IMR-90 (cell line): ENCODE results near the gene MMAB. TPM values are rescaled to one million over a fixed set of nuclear protein-coding genes. Genes with fewer than 3 reads are reported as not detected.

Experiments used
- ATAC-seq: fragments of 200-7000 bp; cut with Tn5 transposase; 2 replicates; pipeline ENCODE4 v1.9.1; 2020; ENCODE audit warnings: low read depth, mild to moderate bottlenecking, moderate library complexity
- BruUV-seq: library from RNA; stranded (reverse); fragments of 400-500 nt; replicated peaks from 2 replicates; lab custom pipeline; 2021; lab: Mats Ljungman, UMichigan
- CTCF ChIA-PET: fragments of 300-600 bp; formaldehyde crosslinking; extraction: SDS; loops from one replicate; lab custom pipeline; 2021; ENCODE audit warnings: antibody characterized with exemption; lab: Yijun Ruan, JAX
- POLR2A ChIA-PET: fragments of 300-600 bp; sonication (Branson Sonifier 250); formaldehyde crosslinking; loops from one replicate; lab custom pipeline; 2022; ENCODE audit warnings: antibody characterized with exemption; ENCODE audit not compliant: unreplicated experiment; lab: Charles Lee
- DNase-seq: peaks from one replicate; pipeline ENCODE4 v3.0.0; 2013
- H2AFZ ChIP-seq: replicated peaks from 2 replicates; pipeline ENCODE3; 2013; ENCODE audit warnings: low read length, mild to moderate bottlenecking; ENCODE audit not compliant: poor library complexity
- H2AK5ac ChIP-seq: 2 replicates; pipeline ENCODE4 v1.6.1; 2013; ENCODE audit warnings: low read depth, low read length, inconsistent platforms
- H2AK9ac ChIP-seq: replicated peaks from 2 replicates; pipeline ENCODE3; 2013; ENCODE audit warnings: mild to moderate bottlenecking, low read depth, low read length, moderate library complexity; ENCODE audit not compliant: poor library complexity
- H2BK120ac ChIP-seq: 2 replicates; pipeline ENCODE4 v1.6.1; 2013; ENCODE audit warnings: low read depth, low read length, inconsistent platforms
- H2BK15ac ChIP-seq: 3 replicates; pipeline ENCODE4 v1.6.1; 2013; ENCODE audit warnings: low read depth, low read length, inconsistent platforms
- H2BK20ac ChIP-seq: 2 replicates; pipeline ENCODE4 v1.6.1; 2013; ENCODE audit warnings: low read depth, mild to moderate bottlenecking, inconsistent platforms, low read length, moderate library complexity
- H2BK5ac ChIP-seq: 2 replicates; pipeline ENCODE4 v1.6.1; 2013; ENCODE audit warnings: mild to moderate bottlenecking, low read depth, low read length, inconsistent platforms; ENCODE audit not compliant: poor library complexity, severe bottlenecking
- H3K14ac ChIP-seq: replicated peaks from 2 replicates; pipeline ENCODE4 v1.6.1; 2013; ENCODE audit warnings: low read depth, low read length, inconsistent platforms
- H3K18ac ChIP-seq: 2 replicates; pipeline ENCODE4 v1.6.1; 2013; ENCODE audit warnings: low read depth, low read length, control low read depth
- H3K23ac ChIP-seq: 2 replicates; pipeline ENCODE4 v1.6.1; 2013; ENCODE audit warnings: low read depth, low read length, inconsistent platforms
- H3K27ac ChIP-seq: 2 replicates; pipeline ENCODE4 v1.5.1; 2013; ENCODE audit warnings: mild to moderate bottlenecking, control low read depth, low read length; ENCODE audit not compliant: insufficient read depth
- H3K27me3 ChIP-seq: 2 replicates; pipeline ENCODE4 v1.6.1; 2013; ENCODE audit warnings: low read length; ENCODE audit not compliant: control insufficient read depth, insufficient read depth
- H3K36me3 ChIP-seq: 2 replicates; pipeline ENCODE4 v1.6.1; 2013; ENCODE audit warnings: low read length, mixed read lengths; ENCODE audit not compliant: control insufficient read depth, insufficient read depth
- H3K4ac ChIP-seq: 2 replicates; pipeline ENCODE4 v1.6.1; 2013; ENCODE audit warnings: low read depth, low read length, inconsistent platforms
- H3K4me1 ChIP-seq: 2 replicates; pipeline ENCODE4 v1.6.1; 2013; ENCODE audit warnings: low read length, mixed read lengths; ENCODE audit not compliant: control insufficient read depth, insufficient read depth
- H3K4me2 ChIP-seq: 2 replicates; pipeline ENCODE4 v1.6.1; 2013; ENCODE audit warnings: low read depth, mild to moderate bottlenecking, control low read depth, low read length, moderate library complexity
- H3K4me3 ChIP-seq: 2 replicates; pipeline ENCODE4 v1.5.1; 2013; ENCODE audit warnings: low read depth, mild to moderate bottlenecking, control low read depth, low read length, moderate library complexity; ENCODE audit not compliant: insufficient read depth
- H3K56ac ChIP-seq: 2 replicates; pipeline ENCODE4 v1.6.1; 2013; ENCODE audit warnings: low read length, inconsistent platforms; ENCODE audit not compliant: insufficient read depth; ENCODE audit errors: extremely low read depth
- H3K79me1 ChIP-seq, 2 experiments: 2 replicates each; pipeline ENCODE4 v1.6.1; 2013; ENCODE audit warnings: low read length in 2 of 2, inconsistent platforms in 1 of 2, low read depth in 1 of 2
- H3K9ac ChIP-seq: 2 replicates; pipeline ENCODE4 v1.6.1; 2013; ENCODE audit warnings: low read depth, low read length, control low read depth
- H3K9me1 ChIP-seq: 2 replicates; pipeline ENCODE4 v1.6.1; 2013; ENCODE audit warnings: low read length, inconsistent platforms; ENCODE audit not compliant: insufficient read depth
- H3K9me3 ChIP-seq: 2 replicates; pipeline ENCODE4 v1.6.1; 2013; ENCODE audit warnings: low read length; ENCODE audit not compliant: control insufficient read depth, insufficient read depth
- H4K20me1 ChIP-seq: 2 replicates; pipeline ENCODE4 v1.6.1; 2013; ENCODE audit warnings: low read length, inconsistent platforms; ENCODE audit not compliant: insufficient read depth
- H4K5ac ChIP-seq: 2 replicates; pipeline ENCODE4 v1.6.1; 2013; ENCODE audit warnings: mild to moderate bottlenecking, low read depth, low read length, control low read depth
- H4K8ac ChIP-seq, 2 experiments: 2 replicates each; pipeline ENCODE4 v1.6.1; 2013; ENCODE audit warnings: low read depth in 2 of 2, low read length in 2 of 2, control low read depth in 1 of 2, inconsistent platforms in 1 of 2
- H4K91ac ChIP-seq: 2 replicates; pipeline ENCODE4 v1.6.1; 2013; ENCODE audit warnings: low read depth, low read length, inconsistent platforms; ENCODE audit not compliant: insufficient read depth
- BHLHE40 ChIP-seq: fragments of 150-350 bp; IDR thresholded peaks from 2 replicates; pipeline ENCODE4 v1.6.1; 2016; ENCODE audit warnings: mild to moderate bottlenecking, low read depth, low read length
- CEBPB ChIP-seq: IDR thresholded peaks from 2 replicates; pipeline ENCODE4 v1.6.1; 2012; ENCODE audit warnings: low read depth, low read length, improper control_type of control experiment
- FOS ChIP-seq: fragments of 150-350 bp; IDR thresholded peaks from 2 replicates; pipeline ENCODE4 v1.6.1; 2016; ENCODE audit warnings: low read depth, low read length
- MAZ ChIP-seq: IDR thresholded peaks from 2 replicates; pipeline ENCODE4 v1.6.1; 2012; ENCODE audit warnings: low read depth, mild to moderate bottlenecking, low read length, improper control_type of control experiment, moderate library complexity, borderline replicate concordance
- MXI1 ChIP-seq: IDR thresholded peaks from 2 replicates; pipeline ENCODE4 v1.6.1; 2012; ENCODE audit warnings: low read depth, mild to moderate bottlenecking, low read length, moderate library complexity, borderline replicate concordance
- NFE2L2 ChIP-seq: fragments of 150-350 bp; IDR thresholded peaks from 2 replicates; pipeline ENCODE4 v1.6.1; 2016; ENCODE audit warnings: low read depth, mild to moderate bottlenecking, low read length
- POLR2A ChIP-seq: IDR thresholded peaks from 2 replicates; pipeline ENCODE4 v1.6.1; 2012; ENCODE audit warnings: mild to moderate bottlenecking, low read depth, low read length
- RAD21 ChIP-seq: IDR thresholded peaks from 2 replicates; pipeline ENCODE4 v1.6.1; 2012; ENCODE audit warnings: low read length, improper control_type of control experiment
- RCOR1 ChIP-seq: IDR thresholded peaks from 2 replicates; pipeline ENCODE4 v1.6.1; 2012; ENCODE audit warnings: mild to moderate bottlenecking, low read length, improper control_type of control experiment; ENCODE audit not compliant: insufficient replicate concordance
- RFX5 ChIP-seq: IDR thresholded peaks from 2 replicates; pipeline ENCODE4 v1.8.0; 2012; ENCODE audit warnings: low read depth, mild to moderate bottlenecking, low read length, moderate library complexity
- WGBS, 2 experiments: methylation state at CpG; one replicate each; pipeline versions ENCODE4 v1.1.5 to v1.1.7; 2013; ENCODE audit warnings: missing lambda C conversion rate in 2 of 2; ENCODE audit not compliant: insufficient read length in 1 of 2; ENCODE audit errors: extremely low coverage in 2 of 2; 5-methylcytosine and 5-hydroxymethylcytosine counted together
- dilution Hi-C: fragments of 300-500 bp; cut with HindIII; formaldehyde crosslinking; loops from one replicate; pipeline ENCODE4 v1.14.3; 2018; ENCODE audit warnings: low sequenced_read_pairs; ENCODE audit not compliant: unreplicated experiment
- in situ Hi-C: fragments of 300-500 bp; cut with MboI; formaldehyde crosslinking; loops from 3 replicates; pipeline ENCODE4 v1.14.3; 2019; ENCODE audit warnings: low sequenced_read_pairs, inconsistent platforms, mixed read lengths
- intact Hi-C: fragments of 100-400 bp; cut with micrococcal nuclease; formaldehyde crosslinking; loops from 2 replicates; pipeline ENCODE4 v1.10.0; 2022
- polyA plus RNA-seq, 3 experiments: library from polyadenylated mRNA; depleted of rRNA; stranded (reverse); fragments of >200 nt; gene quantifications; 2 replicates each; pipeline ENCODE4 v1.2.3, GENCODE V29; 2012; ENCODE audit warnings: low replicate concordance in 1 of 3
- total RNA-seq: library from RNA; depleted of rRNA; stranded (reverse); fragments of >200 nt; gene quantifications from 2 replicates; pipeline ENCODE4 v1.2.3, GENCODE V29; 2012
- TF ChIP-seq, protein P1 (sequence below): conservative IDR thresholded peaks from 2 replicates; pipeline ENCODE4 v1.5.1; 2012; ENCODE audit warnings: mild to moderate bottlenecking, low read depth, low read length, improper control_type of control experiment
- TF ChIP-seq, protein P2 (sequence below): fragments of 150-350 bp; IDR thresholded peaks from 2 replicates; pipeline ENCODE4 v1.6.1; 2017; ENCODE audit warnings: mild to moderate bottlenecking, antibody characterized with exemption, low read length, low read depth
- TF ChIP-seq, protein P3 (sequence below): fragments of 150-350 bp; IDR thresholded peaks from 2 replicates; pipeline ENCODE4 v1.6.1; 2016; ENCODE audit warnings: low read depth, mild to moderate bottlenecking, low read length, moderate library complexity, borderline replicate concordance

MMAB gene
- total and polyA plus RNA-seq, 2 of the 4 experiments (the other 2 are of a cell fraction), result 16.5 to 16.9 TPM

DNA sequence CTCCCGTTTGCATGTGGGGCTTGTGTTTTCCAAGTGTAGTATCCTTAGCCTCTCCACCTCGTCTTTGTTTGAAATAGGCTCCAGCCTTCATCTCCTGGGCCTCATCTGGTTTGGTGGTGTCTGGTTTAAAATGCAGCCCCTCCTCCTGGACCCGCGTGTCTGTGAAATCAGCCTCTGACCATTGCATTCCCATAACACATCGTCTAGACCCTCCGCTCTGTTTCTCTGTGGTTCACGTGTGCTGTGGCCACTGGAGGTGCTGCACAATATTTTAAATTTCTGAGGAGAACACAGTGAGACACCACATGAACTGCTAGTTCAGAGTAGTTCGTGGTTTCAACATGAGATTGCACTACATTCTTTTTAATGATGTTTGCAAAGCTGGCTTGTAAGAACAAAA is 60.3 kb downstream of the MMAB start:
- Histone ChIP-seq H3K23ac (no peak overlapping the region), H2BK20ac (no peak overlapping the region), H2BK5ac (no peak overlapping the region), H3K4me3 (no peak overlapping the region), H3K27ac (no peak overlapping the region), H3K4ac (no peak overlapping the region), H3K36me3 (peaks cover 57% of the 10 kb centered on the region), H3K9me3 (no peaks in the 10 kb centered on the region), H3K18ac (no peak overlapping the region), H3K79me1 (no peaks in the 10 kb centered on the region), H3K4me2 (no peak overlapping the region), H3K56ac (no peak overlapping the region), H4K8ac (no peak overlapping the region), H2AK9ac (no peak overlapping the region), H2AFZ (no peak overlapping the region), H2AK5ac (no peak overlapping the region), H3K27me3 (no peaks in the 10 kb centered on the region), H4K20me1 (0 out of 2 replicates have a peak, but pooled peaks cover 3% of the 10 kb centered on the region), H4K5ac (no peak overlapping the region), H3K9ac (no peak overlapping the region), H3K4me1 (no peaks in the 10 kb centered on the region), H2BK15ac (no peak overlapping the region), H3K14ac (no peak overlapping the region), H3K9me1 (0 out of 2 replicates have a peak, but pooled peaks cover 3% of the 10 kb centered on the region), H4K91ac (no peak overlapping the region), H2BK120ac (no peak overlapping the region)
- WGBS, 2 experiments, result no CpG with 5 or more reads among the region's 8 CpGs
- DNase-seq, result no peak
- no TSS peak for BruUV-seq
- in situ Hi-C loops (no loop called here), dilution Hi-C loops (no loop called here), intact Hi-C loops (no loop called here)
- CTCF ChIA-PET, result interaction anchor here (0.6 kb wide), 1 partner anchor 80 kb away, joined by 3 read pairs; no protein-coding TSS in a partner anchor
- TF ChIP-seq NFE2L2 (no peak), RCOR1 (no peak), MXI1 (no peak), BHLHE40 (no peak), RFX5 (no peak), RAD21 (no peak), CEBPB (no peak), POLR2A (no peak), MAZ (no peak), FOS (no peak)
- TF ChIP-seq, protein P1, sequence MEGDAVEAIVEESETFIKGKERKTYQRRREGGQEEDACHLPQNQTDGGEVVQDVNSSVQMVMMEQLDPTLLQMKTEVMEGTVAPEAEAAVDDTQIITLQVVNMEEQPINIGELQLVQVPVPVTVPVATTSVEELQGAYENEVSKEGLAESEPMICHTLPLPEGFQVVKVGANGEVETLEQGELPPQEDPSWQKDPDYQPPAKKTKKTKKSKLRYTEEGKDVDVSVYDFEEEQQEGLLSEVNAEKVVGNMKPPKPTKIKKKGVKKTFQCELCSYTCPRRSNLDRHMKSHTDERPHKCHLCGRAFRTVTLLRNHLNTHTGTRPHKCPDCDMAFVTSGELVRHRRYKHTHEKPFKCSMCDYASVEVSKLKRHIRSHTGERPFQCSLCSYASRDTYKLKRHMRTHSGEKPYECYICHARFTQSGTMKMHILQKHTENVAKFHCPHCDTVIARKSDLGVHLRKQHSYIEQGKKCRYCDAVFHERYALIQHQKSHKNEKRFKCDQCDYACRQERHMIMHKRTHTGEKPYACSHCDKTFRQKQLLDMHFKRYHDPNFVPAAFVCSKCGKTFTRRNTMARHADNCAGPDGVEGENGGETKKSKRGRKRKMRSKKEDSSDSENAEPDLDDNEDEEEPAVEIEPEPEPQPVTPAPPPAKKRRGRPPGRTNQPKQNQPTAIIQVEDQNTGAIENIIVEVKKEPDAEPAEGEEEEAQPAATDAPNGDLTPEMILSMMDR, result no peak
- TF ChIP-seq, protein P2, sequence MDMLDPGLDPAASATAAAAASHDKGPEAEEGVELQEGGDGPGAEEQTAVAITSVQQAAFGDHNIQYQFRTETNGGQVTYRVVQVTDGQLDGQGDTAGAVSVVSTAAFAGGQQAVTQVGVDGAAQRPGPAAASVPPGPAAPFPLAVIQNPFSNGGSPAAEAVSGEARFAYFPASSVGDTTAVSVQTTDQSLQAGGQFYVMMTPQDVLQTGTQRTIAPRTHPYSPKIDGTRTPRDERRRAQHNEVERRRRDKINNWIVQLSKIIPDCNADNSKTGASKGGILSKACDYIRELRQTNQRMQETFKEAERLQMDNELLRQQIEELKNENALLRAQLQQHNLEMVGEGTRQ, result no peak
- TF ChIP-seq, protein P3, sequence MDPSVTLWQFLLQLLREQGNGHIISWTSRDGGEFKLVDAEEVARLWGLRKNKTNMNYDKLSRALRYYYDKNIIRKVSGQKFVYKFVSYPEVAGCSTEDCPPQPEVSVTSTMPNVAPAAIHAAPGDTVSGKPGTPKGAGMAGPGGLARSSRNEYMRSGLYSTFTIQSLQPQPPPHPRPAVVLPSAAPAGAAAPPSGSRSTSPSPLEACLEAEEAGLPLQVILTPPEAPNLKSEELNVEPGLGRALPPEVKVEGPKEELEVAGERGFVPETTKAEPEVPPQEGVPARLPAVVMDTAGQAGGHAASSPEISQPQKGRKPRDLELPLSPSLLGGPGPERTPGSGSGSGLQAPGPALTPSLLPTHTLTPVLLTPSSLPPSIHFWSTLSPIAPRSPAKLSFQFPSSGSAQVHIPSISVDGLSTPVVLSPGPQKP, result no peak
- 0 out of 2 replicates have a peak, but pooled peaks have one; percentile 14 for ATAC-seq
- POLR2A ChIA-PET, result no interaction called here
